Loucy (cell line): Measurements from ENCODE around the gene UBE3D.

ENCODE experiments used
- CTCF ChIP-seq: fragments of 200-600 bp; sonication (generic); conservative IDR thresholded peaks from 2 replicates; pipeline ENCODE4 v1.5.1; 2014; ENCODE audit warnings: mild to moderate bottlenecking, antibody characterized with exemption, low read length
- EZH2phosphoT487 ChIP-seq: fragments of 200-600 bp; IDR thresholded peaks from 2 replicates; pipeline ENCODE4 v1.6.1; 2018; ENCODE audit warnings: antibody characterized with exemption, mild to moderate bottlenecking, moderate library complexity, borderline replicate concordance

DNA sequence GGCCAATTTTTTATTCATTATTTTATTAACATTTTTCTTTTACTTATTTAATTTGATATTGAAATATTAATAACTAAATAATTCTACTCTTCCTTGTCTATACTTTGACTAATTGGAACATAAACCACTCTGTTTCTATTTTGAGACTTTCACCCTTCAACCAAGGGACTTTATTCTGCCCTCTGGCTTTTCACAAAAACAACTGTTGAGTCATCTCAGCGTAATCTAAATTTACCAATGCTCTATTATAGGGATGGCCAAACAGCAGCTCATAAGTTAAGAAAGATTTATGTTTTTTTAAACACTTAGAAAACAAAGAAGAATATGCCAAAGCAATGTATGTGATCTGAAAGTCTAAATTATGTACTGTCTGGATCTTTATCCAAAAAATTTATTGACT is 48.5 kb upstream of the UBE3D start:
- TF ChIP-seq CTCF (no peak), EZH2phosphoT487 (no peak)
